Activated CD4-positive, alpha-beta T cell treated with anti-CD3 and anti-CD28 coated beads for 48 hours (primary cell): Measurements from ENCODE around the gene SPPL2B.

Experiments
- DNase-seq: peaks from one replicate; pipeline ENCODE4 v3.0.0-alpha.2; 2020

Gene SPPL2B

DNA sequence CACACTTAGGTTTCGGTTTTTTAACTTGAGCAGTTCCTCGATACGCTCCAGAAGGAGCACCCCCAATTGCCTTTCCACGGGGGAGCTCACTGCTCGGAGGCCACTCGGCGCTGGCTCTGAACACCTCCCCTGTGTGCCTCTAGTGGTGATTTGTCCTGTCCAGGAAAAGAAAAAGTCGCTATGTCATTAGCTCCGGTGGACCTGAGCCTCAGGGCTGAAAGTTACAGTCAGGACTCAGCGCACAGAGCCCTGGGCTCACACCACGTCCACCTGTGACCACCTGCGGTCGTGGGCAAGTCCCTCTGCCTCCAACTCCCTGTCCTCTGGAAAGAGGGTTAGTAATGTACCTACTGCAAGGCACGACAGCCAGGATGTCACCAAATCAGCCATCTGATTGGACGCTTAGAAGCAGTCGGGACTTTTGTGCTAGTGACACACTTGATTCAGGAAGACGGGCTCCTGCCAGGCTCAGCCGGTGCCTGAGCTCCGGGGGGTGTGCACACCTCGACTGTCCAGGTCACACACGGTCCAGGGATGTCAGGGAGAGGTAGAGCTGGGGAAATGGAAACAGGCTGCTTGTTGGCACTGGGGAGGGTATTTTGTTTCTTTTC lies 27.7 kb downstream of the SPPL2B start:
- DNase-seq: no peak

DNA sequence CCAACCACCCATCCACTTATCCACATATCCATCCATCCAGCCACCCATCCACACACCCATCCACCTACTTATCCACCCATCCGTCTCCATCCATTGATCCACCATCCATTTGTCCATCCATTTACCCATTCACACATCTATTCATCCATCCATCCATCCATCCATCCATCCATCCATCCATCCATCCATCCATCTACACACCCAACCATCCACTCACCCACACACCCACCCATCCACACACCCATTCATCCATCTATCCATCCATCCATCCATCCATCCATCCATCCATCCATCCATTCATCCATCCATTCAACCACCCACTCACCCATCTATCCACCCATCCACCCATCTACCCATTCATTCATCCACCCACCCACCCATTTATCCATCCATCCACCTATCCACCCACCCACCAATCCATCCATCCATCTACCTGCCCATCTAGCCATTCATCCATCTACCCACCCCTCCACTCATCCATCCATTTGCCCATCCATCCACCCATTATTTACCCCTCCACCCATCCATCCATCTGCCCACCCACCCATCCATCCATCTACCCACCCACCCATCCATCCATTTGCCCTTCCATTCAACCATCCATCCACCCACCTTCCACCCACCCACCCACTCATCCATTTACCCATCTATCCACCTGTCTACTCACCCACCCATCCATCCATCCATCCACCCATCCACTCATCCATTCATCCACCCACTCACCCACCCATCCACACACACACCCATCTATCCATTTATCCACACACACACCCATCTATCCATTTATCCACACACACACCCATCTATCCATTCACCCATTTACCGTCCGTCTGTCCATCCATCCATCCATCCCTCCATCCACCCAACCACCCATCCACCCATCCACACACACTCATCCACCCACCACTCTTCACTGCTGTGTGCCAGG lies 29.1 kb downstream of the SPPL2B start:
- no peak for DNase-seq

DNA sequence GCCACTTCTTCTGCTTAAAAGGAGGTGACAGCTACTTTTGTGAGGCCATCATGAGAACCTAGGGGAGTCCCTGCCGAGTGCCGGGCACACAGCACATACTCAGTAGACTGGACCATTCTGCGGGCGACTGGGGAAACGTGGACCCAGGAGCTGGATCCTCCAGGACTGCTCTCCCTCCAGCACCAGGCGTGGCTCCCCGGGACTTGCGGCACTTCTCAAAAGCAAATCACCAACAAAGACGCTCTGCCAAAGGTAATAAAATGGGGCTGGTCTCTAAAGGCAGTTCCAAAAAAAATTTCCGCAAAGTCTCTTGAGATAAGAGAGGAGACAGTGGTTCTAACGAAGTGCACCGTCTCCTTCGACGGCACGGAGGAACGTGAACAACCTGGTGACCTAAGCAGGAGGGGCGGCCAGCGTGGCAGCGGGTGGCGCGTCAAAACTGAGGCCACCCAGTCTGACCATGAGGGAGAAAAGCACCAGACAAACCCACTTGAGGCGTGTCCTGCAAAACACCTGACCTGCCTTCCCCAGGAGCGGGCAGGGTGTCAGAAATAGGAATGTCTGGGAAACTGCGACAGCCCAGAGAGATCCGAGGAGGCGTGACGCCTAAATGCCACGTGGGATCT lies 30.2 kb downstream of the SPPL2B start:
- DNase-seq: no peak

DNA sequence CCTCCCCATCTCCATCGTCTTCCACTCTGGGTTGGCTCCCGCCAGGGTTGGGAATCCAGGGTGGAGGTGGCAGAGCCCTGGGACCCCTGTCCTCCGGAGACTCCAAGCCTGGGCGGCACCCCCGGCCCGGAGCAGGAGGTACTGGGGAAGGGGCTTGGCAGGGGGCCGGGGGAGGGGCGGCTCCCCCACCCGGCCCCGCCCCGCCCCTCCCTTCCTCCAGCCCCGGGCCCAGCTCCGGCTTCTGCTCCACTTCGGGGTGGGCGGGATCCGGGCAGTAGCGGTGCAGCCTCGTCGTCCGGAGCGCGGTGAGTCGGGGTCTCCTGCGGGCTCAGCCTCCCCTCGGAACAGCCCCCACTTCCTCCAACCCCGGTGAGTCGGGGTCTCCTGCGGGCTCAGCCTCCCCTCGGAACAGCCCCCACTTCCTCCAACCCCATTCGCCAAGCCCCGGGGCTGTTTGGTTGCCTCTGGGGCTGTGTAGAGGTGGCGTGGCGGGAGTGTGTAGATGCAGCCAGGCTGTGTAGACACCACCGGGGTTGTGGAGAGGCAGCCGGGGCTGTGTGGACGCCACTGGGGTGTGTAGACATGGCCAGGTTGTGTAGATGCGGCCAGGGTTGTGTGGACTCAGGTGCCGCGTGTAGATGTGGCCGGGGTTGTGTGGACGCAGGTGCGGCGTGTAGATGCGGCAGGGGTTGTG lies 31.7 kb downstream of the SPPL2B start, which contains the start of gene TMPRSS9:
Gene TMPRSS9, plus strand, starts transcription at position 274 of the 694 bp plus-strand sequence. CDS start 29,521 bp downstream, outside the sequence.
- DNase-seq: no peak

DNA sequence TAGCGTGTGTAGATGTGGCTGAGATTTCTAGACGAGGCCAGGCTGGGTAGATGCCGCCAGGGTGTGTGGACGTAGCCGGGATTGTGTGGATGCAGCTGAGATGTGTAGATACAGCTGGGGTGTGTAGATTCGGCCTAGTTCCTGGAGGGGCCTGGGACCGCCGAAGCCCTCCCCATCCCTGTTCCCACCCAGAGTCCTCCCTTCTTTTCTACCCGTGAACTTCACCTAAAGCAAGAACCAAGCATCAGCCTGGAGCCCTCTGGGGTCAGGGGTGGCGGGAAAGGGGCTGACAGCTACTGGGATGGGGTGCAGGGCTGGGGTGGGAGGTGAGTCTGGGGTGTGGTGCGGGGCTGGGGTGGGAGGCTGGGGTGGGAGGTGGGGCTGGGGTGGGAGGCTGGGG lies 32.3 kb downstream of the SPPL2B start:
- DNase-seq: no peak

DNA sequence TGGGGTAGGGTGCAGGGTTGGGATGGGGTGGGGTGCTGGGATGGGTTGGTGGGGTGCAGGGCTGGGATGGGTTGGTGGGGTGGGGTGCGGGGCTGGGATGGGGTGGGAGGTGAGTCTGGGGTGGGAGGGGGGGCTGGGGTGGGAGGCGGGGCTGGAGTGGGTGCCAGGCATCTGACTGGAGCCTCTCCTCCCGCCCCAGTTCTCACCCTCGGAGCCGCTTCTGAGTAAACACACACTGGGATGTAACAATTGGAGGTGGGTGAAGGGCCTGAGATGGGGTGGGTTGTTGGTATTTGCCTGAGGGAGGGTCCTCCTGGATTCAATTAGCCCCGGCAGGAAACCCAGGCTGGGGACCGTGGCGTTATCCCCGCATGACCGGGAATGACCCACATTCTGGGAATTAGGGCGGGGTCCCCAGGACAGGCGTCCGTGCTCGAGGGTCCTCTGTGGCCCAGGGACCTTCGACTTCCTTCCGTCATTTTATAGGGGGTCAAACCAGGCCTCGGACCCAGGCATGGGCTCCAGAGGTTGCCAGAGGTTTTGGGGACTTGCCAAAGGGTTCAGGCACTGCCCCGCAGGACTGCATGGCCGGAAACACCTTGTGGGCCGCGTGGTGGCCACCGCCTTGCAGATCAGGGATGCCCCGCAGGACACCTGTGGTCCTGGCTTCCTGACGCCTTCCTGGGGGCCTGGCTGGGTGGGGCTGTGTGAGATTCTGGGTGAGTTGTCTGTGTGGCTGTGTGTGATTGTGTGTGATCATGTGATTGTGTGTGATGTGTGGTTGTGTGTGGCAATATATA lies 33.0 kb downstream of the SPPL2B start:
- no peak for DNase-seq

DNA sequence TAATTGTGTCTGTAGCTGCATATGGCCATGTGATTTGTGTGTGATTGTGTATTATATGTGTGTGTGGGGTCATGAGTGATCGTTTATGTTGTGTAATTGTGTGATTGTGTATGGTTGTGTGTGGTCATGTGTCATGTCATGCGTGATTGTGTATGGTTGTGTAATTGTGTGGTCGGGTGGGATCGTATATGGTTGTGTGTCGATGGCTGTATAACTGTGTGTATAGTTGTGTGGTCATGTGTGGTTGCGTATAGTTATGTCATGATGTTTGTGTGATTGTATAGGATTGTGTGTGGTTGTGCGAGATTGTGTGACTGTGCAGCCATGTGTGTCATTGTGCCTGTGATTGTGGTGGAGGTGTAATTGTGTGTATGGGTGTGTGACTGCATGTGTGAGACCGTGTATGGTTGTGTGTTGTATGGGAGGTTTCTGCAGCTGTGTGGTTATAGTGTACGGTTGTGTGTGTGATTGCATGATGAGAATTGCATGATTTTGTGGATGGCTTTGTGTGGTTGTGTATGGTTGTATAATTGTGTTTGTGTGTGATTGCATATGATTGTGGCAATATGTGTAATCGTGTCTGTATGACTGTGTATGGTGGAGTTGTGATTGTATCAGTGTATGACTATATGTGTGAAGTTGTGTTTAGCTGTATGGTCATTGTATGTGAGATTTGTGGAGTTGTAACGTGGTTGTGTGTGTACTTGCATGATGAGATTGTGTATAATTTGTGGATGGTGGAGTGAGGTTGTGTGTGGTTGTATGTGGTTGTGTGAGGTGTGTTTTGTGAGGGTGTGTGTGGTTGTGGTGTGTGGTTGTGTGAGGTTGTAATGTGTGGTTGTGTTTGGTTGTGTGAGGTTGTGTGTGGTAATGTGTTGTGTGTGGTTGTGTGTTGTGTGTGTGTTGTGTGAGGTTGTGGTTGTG lies 33.8 kb downstream of the SPPL2B start:
- DNase-seq: no peak

DNA sequence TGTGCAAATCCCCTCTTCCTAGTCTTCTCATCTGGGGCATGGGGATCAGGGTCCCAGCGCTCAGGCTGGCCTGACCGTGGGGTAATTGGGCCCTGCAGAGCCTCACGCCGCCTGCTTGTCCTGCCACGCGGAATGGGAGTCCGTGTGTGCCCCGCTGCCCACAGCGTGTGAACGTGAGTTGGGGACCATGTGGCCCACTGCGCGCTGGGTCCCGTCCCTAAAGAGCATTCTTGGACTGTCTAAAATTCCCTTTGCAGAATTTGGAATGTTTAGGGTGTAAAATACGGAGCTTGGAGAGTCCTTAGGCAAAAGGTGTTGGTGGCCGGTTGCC lies 34.5 kb downstream of the SPPL2B start:
- DNase-seq: no peak

DNA sequence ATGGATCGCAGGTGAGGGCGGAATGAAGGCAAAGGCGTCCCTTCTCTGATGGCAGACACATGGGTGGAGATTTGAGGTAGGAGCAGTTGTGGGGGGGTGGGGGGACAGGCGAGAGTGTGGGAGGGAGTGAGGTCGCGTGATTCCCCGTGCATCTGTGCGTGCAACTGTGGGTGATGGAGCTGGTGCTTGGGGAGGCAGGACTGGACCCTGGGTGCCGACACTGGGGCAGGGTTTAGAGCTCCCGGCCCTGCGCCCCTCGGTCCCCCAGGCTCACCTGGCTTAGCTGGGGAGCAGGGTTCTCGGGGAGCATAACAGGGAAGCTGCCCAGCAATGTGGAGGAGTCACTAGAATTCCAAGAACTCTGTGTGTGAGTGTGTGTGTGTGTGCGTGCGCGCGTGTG lies 34.9 kb downstream of the SPPL2B start:
- DNase-seq: no peak

DNA sequence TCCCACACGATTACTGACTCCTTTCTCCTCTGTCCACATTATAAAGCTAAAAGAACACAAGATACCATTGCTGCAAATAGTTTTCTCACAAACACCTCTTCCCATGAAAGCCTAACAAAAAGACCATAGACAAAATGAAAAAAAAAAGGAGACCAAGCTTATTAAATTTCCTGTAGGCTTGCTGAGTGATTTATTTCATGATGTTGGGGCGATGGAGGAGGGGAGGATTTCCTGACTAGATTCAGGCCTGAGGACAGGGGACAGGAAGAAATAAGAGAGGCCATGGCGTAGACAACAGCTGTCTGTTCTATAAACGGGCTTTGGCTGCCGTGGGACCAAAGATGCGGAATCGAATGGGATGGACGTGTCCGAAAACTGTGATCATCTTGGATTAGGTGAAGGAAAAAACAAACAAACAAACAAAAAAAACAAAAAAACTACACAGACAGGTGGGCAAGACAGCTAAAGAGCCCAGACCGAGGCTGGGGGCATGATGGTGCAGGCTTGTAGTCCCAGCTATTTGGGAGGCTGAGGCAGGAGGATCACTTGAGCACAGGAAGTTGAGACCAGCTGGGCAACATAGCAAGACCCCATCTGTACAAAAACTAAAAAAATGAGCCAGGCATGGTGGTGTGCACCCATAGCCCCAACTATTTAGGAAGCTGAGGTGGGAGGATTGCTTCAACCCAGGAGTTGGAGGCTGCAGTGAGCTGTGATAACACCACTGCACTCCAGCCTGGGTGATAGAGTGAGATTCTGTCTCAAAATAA lies 36.9 kb downstream of the SPPL2B start:
- no peak for DNase-seq

DNA sequence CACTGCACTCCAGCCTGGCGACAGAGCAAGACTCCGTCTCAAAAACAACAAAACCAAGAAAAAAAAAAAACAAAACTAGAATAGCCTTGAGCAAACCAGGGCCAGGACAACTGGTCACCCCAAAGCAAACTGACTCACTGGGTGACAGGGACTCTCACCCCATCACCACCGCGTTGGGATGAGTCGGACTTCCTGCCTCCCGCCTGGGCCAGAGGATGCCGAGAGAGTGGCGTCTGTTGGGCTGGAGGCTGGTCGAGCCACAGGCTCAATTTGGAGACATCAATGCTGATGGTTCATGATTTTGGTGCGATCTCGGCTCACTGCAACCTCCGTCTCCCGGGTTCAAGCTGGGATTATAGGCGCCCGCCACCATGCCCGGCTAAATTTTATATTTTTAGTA lies 43.2 kb downstream of the SPPL2B start:
- peak; percentile 11 for DNase-seq

DNA sequence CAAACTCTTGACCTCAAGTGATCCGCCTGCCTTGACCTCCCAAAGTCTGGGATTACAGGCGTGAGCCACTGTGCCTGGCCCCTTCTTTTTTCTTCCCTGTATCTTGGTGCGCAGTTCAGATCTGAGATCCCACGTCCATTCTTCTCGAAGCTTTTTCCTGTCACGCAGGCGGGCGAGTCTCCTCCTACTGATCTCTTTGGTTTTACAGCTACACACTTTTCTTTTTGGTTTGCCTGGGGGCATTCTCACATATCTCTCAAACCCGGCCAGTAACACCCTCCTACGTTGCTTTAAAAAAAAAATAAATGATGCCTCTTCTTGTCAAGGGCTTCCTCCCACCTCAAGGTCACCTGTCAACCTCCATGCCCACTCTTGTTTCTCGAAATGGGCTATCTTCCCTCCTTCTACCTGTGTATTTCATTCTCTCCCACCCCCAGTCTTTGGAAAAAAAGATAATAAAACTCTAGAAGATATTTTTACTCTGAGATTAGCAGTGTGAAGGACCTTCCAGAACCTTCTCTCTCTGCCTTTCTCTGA lies 43.7 kb downstream of the SPPL2B start:
- DNase-seq: no peak

DNA sequence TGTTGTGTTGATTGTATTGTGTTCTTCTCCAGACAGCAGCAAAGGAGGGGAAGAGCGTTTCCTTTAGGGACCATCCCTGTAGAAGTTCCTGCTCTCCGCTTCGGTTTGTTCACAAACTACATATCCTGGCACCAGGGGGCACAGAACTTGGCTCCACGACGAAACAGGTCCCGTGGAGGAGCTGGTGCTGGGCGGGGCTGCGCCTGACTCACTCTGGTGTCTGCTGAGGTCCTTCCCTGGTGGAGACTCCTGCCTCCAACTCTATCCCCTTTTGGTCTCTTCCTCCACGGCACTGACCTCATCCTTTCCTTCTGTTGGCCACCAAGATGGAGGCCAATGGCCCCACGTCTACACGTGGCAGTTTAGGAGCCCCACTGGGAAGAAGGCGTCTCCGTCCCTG lies 46.3 kb downstream of the SPPL2B start:
- DNase-seq: no peak

DNA sequence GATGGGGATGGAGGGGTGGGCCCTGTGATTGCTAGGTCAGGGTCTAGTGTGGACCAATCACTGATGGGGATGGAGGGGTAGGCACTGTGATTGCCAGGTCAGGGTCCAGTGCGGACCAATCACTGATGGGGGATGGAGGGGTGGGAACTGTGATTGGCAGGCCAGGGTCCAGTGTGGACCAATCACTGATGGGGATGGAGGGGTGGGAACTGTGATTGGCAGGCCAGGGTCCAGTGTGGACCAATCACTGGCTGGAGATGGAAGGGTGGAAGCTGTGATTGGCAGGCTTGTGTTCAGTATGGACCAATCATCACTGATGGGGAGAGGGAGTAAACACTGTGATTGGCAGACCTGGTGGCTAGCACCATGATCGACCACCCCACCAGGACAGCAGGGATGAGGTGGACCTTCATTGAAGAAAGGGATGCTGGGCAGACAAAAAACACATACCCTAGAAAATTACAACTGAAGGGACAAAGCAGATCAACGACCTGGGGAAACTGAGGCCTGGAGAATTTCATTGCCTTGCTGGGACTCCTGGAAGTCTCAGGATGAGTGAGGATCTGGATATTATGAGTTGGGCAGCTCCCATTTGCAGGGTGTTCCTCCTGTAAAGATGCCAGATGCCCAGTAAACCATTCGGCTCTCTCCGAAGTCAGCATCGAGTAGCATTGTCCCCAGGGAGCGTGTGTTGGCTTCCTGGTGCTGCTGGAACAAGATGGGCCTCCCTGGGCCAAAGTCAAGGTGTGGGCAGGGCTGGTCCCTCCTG lies 47.1 kb downstream of the SPPL2B start:
- DNase-seq: no peak

DNA sequence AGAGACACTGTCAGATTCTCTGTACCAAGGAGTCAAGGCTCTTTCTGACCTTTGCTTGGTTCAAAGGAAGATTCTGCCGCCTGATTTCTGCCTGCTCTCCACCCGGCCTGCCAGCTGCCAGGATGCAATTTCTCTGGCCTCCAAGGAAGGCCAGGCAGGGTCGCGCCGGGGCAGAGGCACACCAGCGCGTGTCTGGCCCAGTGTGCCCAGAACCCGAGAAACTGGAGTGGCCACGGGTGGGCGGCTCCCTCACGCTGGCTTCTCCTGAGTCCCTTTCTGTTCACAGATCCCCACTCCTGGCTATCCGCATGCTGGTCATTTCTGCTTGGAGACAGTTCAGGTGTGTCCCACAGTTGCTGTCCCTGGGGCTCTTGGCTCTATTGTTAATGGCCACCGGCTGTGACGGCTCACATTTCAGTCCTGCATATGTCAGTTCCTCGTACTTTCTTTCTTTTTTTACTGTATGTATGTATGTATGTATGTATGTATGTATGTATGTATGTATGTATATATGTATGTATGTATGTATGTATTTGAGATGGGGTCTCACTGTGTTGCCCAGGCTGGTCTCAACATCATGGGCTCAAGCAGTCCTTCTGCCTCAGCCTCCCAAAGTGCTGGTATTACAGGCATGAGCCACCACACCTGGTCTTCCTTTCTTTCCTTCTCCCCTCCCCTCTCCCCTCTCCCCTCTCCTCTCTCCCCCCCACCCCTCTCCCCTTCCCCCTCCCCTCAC lies 48.5 kb downstream of the SPPL2B start:
- no peak for DNase-seq

DNA sequence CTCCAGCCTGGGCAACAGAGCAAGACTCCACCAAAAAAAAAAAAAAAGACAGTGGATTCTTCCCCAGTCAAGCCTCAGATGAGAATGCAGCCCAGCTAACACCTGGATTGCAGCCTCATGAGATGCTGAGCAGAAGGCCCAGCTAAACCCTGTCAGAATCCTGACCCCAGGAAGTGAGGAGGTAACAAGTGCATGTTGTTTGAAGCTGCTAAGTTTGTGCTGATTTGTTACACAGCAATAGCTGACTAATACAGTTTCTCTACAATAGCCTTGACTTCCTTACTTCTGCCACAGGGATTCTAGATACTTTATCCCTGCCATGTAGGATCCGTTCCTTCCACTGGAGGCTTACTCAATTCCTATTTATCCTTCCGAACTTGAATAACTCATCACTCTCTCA lies 52.1 kb downstream of the SPPL2B start:
- DNase-seq: no peak

DNA sequence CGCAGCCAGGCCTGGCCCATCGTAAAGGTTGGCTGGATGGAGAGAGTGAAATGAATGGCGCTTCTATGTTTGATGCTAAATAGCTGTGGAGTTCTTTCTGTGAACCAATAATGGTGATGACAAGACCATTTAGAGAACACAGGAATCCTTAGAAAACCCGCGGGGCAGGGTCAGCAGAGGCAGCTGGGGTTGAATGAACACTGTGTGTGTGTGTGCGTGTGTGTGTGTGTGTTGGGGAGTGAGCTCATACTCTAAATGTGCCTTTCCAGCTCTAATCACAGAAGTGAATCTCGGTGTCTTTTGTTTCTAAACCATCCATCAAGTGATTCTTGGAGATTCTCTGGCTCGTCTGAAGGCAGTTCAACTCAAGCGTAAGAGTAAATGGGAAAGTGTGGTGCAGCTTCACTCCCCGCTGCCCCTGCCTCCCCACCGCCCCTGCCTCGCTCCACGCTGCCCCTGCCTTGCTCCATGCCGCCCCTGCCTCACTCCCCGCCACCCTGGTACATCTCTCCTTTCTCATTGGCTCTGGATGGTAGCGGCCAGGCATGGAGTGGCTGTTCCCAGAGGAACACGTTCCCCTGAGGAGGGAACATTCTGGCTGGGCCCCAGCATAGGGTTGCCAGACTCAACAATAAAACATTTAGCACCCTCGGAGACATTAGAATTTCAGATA lies 52.8 kb downstream of the SPPL2B start:
- DNase-seq: no peak
